ENCODE data around the gene SF3A2.

Gene SF3A2

GRCh38 chr19:2226840-2227360, 9.7 kb upstream of the SF3A2 start:
- no peak for TF ChIP-seq CTCF (IDR thresholded peaks at IDR 0.05)
- H3K27ac ChIP-seq: no peak overlapping the region
- H3K4me3 ChIP-seq: no peak overlapping the region
- no peak for DNase-seq (ENCODE audit: low spot score)

- Histone ChIP-seq H3K4me3 (no peak overlapping the region), H3K27ac (no peak overlapping the region)
- DNase-seq (ENCODE audit: low spot score): no peak
- TF ChIP-seq CTCF (IDR thresholded peaks at IDR 0.05): no peak
Observed at GRCh38 chr19:2227415-2228156, 9.0 kb upstream of the SF3A2 start.

GRCh38 chr19:2228157-2229030, 8.2 kb upstream of the SF3A2 start:
- Histone ChIP-seq H3K27ac (no peak overlapping the region), H3K4me3 (no peak overlapping the region)
- no peak for TF ChIP-seq CTCF (IDR thresholded peaks at IDR 0.05)
- no peak for DNase-seq (ENCODE audit: low spot score)

- no peak for TF ChIP-seq CTCF (IDR thresholded peaks at IDR 0.05)
- H3K27ac ChIP-seq: no peak overlapping the region
- H3K4me3 ChIP-seq: no peak overlapping the region
- DNase-seq (ENCODE audit: low spot score): no peak
Observed at GRCh38 chr19:2229103-2230032, 7.3 kb upstream of the SF3A2 start.

GRCh38 chr19:2230033-2230531, 6.5 kb upstream of the SF3A2 start:
- no peak for TF ChIP-seq CTCF (IDR thresholded peaks at IDR 0.05)
- no peak overlapping the region for H3K4me3 ChIP-seq
- DNase-seq (ENCODE audit: low spot score): no peak
- no peak overlapping the region for H3K27ac ChIP-seq

GRCh38 chr19:2230807-2231533, 5.7 kb upstream of the SF3A2 start:
- no peak for DNase-seq (ENCODE audit: low spot score)
- Histone ChIP-seq H3K27ac (peak overlapping the region in 1 of 2 donors; percentile 10), H3K4me3 (no peak overlapping the region)
- TF ChIP-seq CTCF (IDR thresholded peaks at IDR 0.05): no peak

All from coronary artery (tissue), 2 donors.